Measurements from ENCODE around the gene CTDSPL2. TPM values are rescaled to one million over a fixed set of nuclear protein-coding genes. Genes with fewer than 3 reads are reported as not detected.
"Not testable (repeated sequence)": the region's sequence is repeated elsewhere in the genome, so short reads cannot be mapped to it uniquely, and the experiment has no call there.

The CTDSPL2 gene
- total and polyA plus RNA-seq, 2 donors from 2014 or later = 4.2 to 37.8 TPM

DNA sequence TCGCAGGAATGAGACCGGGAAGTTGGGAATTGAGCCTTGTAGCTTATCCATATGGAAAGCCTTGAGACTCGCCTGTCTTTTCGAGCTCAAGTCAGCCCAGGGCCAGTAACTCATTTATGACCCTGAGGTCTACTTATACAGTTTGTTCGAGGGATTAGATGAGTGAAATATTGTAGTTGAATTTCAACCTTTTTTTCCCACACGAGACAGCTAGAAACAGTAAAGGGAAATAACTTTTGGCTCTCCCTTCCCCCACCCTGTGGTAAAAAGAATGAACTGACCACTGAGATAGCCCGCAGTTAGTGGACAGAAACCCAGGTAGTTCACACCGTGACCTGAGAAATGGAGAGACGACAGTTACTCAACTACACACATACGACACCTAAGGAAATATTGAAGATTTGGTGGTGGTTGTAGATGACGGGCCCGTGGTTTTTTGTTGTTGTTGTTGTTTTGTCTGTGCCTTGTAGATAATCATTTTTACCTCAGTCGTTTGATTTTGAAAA, 110.4 kb downstream of the CTDSPL2 start:
- H3K27ac ChIP-seq (ENCODE audit: low read depth in 2 of 2, low read length in 2 of 2) = peak overlapping the region; percentile 85 to 92
- H3K27me3 ChIP-seq (ENCODE audit: control insufficient read depth, insufficient read depth, low read length) = no peaks in the 10 kb centered on the region
- H3K4me1 ChIP-seq (ENCODE audit: control insufficient read depth in 2 of 3, insufficient read depth in 2 of 3, low read depth in 1 of 3, low read length in 3 of 3) = peaks cover 0 to 19% (median 13%) of the 10 kb centered on the region in 3 donors
- H3K36me3 ChIP-seq (ENCODE audit: control insufficient read depth in 2 of 3, insufficient read depth in 3 of 3, low read length in 3 of 3) = no peaks in the 10 kb centered on the region
- DNase-seq (peak in 1 of 5 donors; percentile 67), FAIRE-seq (no peak)
- H3K9me3 ChIP-seq (ENCODE audit: control insufficient read depth in 2 of 3, insufficient read depth in 1 of 3, low read length in 3 of 3) = no peaks in the 10 kb centered on the region
- intact Hi-C loops (cut with DNase I) = no loop called here
- TF ChIP-seq, protein P1, sequence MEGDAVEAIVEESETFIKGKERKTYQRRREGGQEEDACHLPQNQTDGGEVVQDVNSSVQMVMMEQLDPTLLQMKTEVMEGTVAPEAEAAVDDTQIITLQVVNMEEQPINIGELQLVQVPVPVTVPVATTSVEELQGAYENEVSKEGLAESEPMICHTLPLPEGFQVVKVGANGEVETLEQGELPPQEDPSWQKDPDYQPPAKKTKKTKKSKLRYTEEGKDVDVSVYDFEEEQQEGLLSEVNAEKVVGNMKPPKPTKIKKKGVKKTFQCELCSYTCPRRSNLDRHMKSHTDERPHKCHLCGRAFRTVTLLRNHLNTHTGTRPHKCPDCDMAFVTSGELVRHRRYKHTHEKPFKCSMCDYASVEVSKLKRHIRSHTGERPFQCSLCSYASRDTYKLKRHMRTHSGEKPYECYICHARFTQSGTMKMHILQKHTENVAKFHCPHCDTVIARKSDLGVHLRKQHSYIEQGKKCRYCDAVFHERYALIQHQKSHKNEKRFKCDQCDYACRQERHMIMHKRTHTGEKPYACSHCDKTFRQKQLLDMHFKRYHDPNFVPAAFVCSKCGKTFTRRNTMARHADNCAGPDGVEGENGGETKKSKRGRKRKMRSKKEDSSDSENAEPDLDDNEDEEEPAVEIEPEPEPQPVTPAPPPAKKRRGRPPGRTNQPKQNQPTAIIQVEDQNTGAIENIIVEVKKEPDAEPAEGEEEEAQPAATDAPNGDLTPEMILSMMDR (IDR thresholded peaks at IDR 0.05; ENCODE audit: borderline replicate concordance, extremely low read depth, insufficient read depth) = no peak
- peak overlapping the region; percentile 81 to 87 (median 84) for H3K4me3 ChIP-seq (ENCODE audit: low read length in 3 of 3)
- peak overlapping the region; percentile 72 to 88 (median 86) for H3K9ac ChIP-seq (ENCODE audit: low read length in 3 of 3)

DNA sequence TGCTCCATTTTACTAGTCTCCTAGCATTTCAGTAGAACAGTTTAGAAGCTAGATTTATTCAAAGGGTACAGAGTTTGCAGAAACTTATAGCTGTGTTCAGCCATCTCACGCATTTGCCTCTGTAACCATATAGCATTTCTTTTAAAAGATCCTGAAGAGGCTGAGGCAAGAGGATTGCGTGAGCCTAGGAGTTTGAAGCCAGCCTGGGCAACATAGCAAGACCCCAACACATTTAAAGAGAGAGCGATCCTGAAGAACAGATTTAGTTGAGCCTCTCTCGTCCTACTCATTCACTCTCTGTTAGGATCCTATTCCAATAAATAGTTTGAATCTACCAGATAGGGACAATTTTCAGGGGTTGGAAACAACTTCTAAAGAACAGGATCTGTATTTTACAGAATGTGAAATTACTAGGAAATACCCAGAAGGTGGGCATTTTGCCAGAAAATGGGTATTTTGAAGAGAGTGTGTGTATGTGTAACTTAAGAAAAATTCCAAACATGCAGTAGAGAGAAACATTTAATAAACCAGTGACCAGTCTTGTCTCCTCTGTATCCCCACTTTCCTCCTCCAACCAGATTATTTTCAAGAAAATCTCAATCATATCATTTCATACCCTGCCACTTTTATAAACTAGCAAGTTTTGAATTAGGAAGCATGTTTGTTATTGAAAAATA, 114.0 kb downstream of the CTDSPL2 start:
- Histone ChIP-seq H3K36me3 (ENCODE audit: control insufficient read depth in 2 of 3, insufficient read depth in 3 of 3, low read length in 3 of 3) (no peaks in the 10 kb centered on the region), H3K4me1 (ENCODE audit: control insufficient read depth in 2 of 3, insufficient read depth in 2 of 3, low read depth in 1 of 3, low read length in 3 of 3) (peaks cover 0 to 13% (median 6%) of the 10 kb centered on the region in 3 donors), H3K9ac (ENCODE audit: low read length in 3 of 3) (no peak overlapping the region), H3K27me3 (ENCODE audit: control insufficient read depth, insufficient read depth, low read length) (no peaks in the 10 kb centered on the region), H3K4me3 (ENCODE audit: low read length in 3 of 3) (no peak overlapping the region), H3K27ac (ENCODE audit: low read depth in 2 of 2, low read length in 2 of 2) (no peak overlapping the region), H3K9me3 (ENCODE audit: control insufficient read depth in 2 of 3, insufficient read depth in 1 of 3, low read length in 3 of 3) (no peaks in the 10 kb centered on the region)
- intact Hi-C loops (cut with DNase I) = no loop called here
- FAIRE-seq (no peak), DNase-seq (peak in 1 of 5 donors; percentile 10)
- TF ChIP-seq, protein P1 (IDR thresholded peaks at IDR 0.05; ENCODE audit: borderline replicate concordance, extremely low read depth, insufficient read depth) = no peak

DNA sequence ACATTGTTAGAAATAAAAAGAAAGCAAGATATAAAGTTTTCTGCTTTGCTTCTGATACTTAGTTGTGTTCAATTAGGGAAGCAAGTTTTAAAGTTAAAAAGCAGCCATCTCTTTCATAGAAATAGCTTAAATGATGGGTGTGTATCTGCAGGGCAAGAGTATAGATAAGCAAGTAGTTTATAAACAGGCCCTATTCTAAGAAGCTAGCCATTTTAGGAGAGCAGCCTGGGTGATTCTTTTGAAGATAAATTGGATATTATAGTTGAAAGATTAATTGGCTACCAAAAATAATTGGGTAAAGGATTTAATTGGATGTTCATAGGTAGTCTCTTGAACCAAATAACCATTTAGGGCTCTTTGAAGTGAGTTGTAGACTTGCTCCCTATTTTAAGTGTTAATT, 115.2 kb downstream of the CTDSPL2 start:
- no peak for FAIRE-seq
- Histone ChIP-seq H3K27ac (ENCODE audit: low read depth in 2 of 2, low read length in 2 of 2) (no peak overlapping the region), H3K9ac (ENCODE audit: low read length in 3 of 3) (no peak overlapping the region)

DNA sequence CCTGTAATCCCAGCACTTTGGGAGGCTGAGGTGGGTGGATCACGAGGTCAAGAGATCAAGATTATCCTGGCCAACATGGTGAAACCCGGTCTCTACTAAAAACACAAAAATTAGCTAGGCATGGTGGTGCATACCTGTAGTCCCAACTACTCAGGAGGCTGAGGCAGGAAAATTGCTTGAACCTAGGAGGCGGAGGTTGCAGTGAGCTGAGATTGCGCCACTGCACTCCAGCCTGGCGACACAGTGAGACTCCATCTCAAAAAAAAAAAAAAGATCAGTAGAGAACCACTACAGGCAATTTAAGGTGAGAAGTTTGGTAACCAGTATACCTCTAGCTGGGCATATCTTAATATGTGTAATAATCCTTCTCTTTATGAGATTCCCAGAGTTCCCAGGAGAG, 117.3 kb downstream of the CTDSPL2 start:
- H3K9me3 ChIP-seq (ENCODE audit: control insufficient read depth in 2 of 3, insufficient read depth in 1 of 3, low read length in 3 of 3); H3K9ac ChIP-seq (ENCODE audit: low read length in 3 of 3); H3K4me1 ChIP-seq (ENCODE audit: control insufficient read depth in 2 of 3, insufficient read depth in 2 of 3, low read depth in 1 of 3, low read length in 3 of 3); H3K27me3 ChIP-seq (ENCODE audit: control insufficient read depth, insufficient read depth, low read length); FAIRE-seq; intact Hi-C loops (cut with DNase I); DNase-seq; H3K27ac ChIP-seq (ENCODE audit: low read depth in 2 of 2, low read length in 2 of 2); H3K4me3 ChIP-seq (ENCODE audit: low read length in 3 of 3); H3K36me3 ChIP-seq (ENCODE audit: control insufficient read depth in 2 of 3, insufficient read depth in 3 of 3, low read length in 3 of 3): not testable (repeated sequence)

More for the DNA sequence above, 115.2 kb downstream of the CTDSPL2 start:
- Histone ChIP-seq H3K4me1 (ENCODE audit: control insufficient read depth in 2 of 3, insufficient read depth in 2 of 3, low read depth in 1 of 3, low read length in 3 of 3) (peaks cover 0 to 13% (median 6%) of the 10 kb centered on the region in 3 donors), H3K36me3 (ENCODE audit: control insufficient read depth in 2 of 3, insufficient read depth in 3 of 3, low read length in 3 of 3) (no peaks in the 10 kb centered on the region), H3K27me3 (ENCODE audit: control insufficient read depth, insufficient read depth, low read length) (no peaks in the 10 kb centered on the region), H3K9me3 (ENCODE audit: control insufficient read depth in 2 of 3, insufficient read depth in 1 of 3, low read length in 3 of 3) (no peaks in the 10 kb centered on the region), H3K4me3 (ENCODE audit: low read length in 3 of 3) (no peak overlapping the region)
- DNase-seq = no peak
- intact Hi-C loops (cut with DNase I) = no loop called here
- TF ChIP-seq, protein P1 (IDR thresholded peaks at IDR 0.05; ENCODE audit: borderline replicate concordance, extremely low read depth, insufficient read depth) = no peak

All from kidney (tissue), 14 donors.